Measurements from ENCODE around the gene ZNF652. TPM values are rescaled to one million over a fixed set of nuclear protein-coding genes. Genes with fewer than 3 reads are reported as not detected.

Gene ZNF652
- total RNA-seq, 2 donors from 2014 or later: 24.6 to 25.4 TPM

DNA sequence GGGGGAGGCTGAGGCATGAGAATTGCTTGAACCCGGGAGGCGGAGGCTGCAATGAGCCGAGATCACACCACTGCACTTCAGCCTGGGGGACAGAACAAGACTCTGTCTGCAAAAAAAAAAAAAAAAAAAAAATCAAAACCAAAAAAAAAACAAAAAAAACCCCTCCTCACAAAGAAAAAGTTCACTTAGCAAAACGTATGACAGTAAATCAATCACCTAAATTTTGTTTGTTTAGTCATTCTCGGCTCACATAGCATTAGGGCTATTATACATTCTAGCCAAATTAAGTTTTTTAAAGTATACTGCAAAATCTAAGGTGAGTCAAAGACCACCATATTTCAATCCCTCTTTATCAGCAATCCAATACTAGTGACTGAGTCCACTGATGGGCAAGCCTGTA, 5.7 kb downstream of the ZNF652 start:
- TF ChIP-seq, protein P1, sequence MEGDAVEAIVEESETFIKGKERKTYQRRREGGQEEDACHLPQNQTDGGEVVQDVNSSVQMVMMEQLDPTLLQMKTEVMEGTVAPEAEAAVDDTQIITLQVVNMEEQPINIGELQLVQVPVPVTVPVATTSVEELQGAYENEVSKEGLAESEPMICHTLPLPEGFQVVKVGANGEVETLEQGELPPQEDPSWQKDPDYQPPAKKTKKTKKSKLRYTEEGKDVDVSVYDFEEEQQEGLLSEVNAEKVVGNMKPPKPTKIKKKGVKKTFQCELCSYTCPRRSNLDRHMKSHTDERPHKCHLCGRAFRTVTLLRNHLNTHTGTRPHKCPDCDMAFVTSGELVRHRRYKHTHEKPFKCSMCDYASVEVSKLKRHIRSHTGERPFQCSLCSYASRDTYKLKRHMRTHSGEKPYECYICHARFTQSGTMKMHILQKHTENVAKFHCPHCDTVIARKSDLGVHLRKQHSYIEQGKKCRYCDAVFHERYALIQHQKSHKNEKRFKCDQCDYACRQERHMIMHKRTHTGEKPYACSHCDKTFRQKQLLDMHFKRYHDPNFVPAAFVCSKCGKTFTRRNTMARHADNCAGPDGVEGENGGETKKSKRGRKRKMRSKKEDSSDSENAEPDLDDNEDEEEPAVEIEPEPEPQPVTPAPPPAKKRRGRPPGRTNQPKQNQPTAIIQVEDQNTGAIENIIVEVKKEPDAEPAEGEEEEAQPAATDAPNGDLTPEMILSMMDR (IDR thresholded peaks at IDR 0.05): no peak
- Histone ChIP-seq H3K36me3 (no peaks in the 10 kb centered on the region), H3K27me3 (no peaks in the 10 kb centered on the region), H3K9me3 (no peaks in the 10 kb centered on the region), H3K4me3 (no peak overlapping the region), H3K4me1 (peaks cover 0 to 26% of the 10 kb centered on the region in 2 donors), H3K27ac (no peak overlapping the region)
- no peak for DNase-seq (ENCODE audit: low spot score)

DNA sequence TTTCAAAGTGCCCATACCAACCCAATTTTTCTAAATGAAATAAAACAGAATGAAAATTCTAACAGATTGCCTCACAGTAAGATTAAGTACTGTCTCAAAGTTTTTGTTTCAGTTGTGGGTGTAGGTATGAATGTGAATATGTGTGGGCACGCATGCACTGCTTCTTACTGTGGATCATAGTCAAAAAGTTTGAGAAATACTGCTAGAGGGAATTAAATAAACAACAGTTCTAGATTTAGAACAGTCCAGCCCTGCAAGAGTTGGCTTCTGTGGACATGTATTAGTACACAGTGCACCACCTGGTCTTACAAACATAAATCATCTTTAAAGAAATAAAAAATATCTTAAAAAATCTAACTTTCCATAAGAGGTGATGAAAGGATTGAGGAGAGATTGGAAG, 8.4 kb downstream of the ZNF652 start:
- no peak overlapping the region for H3K27ac ChIP-seq
- H3K27me3 ChIP-seq: no peaks in the 10 kb centered on the region
- no peaks in the 10 kb centered on the region for H3K9me3 ChIP-seq
- no peak for DNase-seq (ENCODE audit: low spot score)
- no peaks in the 10 kb centered on the region for H3K36me3 ChIP-seq
- no peak overlapping the region for H3K4me3 ChIP-seq
- peaks cover 0 to under 1% of the 10 kb centered on the region in 2 donors for H3K4me1 ChIP-seq
- TF ChIP-seq, protein P1 (IDR thresholded peaks at IDR 0.05): no peak

DNA sequence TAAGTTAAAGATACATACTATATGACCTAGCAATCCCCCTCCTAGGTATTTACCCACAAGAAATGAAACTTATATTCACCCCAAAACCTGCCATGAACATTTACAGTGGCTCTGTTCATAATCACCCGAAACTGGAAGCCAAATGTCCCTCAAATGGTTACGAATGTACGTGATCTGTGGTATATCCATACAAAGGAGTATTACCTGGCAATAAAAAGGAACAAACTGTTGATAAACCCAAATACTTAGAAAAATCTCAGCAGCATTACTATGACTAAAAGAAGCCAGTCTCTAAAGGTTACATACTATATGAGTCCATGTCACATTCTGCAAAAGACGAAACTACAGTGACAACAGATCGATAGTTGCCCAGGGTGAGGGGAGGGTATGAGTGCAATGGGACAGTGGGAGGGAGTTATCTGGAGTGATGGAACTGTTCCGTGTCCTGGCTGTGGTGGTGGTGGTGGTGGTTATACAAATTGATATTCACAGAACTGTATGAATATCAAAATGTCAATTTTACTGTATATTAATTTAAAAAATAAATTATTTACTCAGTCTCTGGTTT, 9.4 kb downstream of the ZNF652 start:
- Histone ChIP-seq H3K36me3 (no peaks in the 10 kb centered on the region), H3K27me3 (no peaks in the 10 kb centered on the region), H3K4me3 (no peak overlapping the region), H3K4me1 (no peaks in the 10 kb centered on the region), H3K9me3 (no peaks in the 10 kb centered on the region), H3K27ac (no peak overlapping the region)
- DNase-seq (ENCODE audit: low spot score): no peak
- TF ChIP-seq, protein P1 (IDR thresholded peaks at IDR 0.05): no peak

DNA sequence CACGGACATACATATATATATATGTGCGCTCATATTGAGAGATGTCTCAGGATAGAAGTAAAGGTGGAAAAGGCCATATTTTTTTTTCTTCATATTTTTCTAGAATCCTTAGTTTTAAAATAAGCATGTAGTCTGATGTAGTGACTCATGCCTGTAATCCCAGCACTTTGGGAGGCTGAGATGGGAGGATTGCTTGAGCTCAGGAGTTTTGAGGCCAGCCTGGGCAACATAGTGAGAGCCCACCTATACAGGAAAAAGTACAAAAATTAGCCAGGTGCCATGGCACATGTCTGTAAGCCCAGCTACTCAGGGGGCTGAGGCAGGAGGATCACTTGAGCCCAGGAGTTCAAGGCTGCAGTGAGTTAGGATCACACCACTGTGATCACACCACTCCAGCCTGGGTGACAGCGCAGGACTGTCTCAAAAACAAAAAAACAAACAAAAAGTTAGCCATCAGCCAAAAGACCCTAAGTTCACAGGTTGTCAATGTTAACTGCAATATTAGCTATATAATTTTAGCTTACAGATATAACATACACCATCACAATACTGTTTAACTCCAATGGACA, 10.4 kb downstream of the ZNF652 start:
- H3K4me3 ChIP-seq: no peak overlapping the region
- H3K4me1 ChIP-seq: no peaks in the 10 kb centered on the region
- TF ChIP-seq, protein P1 (IDR thresholded peaks at IDR 0.05): no peak

DNA sequence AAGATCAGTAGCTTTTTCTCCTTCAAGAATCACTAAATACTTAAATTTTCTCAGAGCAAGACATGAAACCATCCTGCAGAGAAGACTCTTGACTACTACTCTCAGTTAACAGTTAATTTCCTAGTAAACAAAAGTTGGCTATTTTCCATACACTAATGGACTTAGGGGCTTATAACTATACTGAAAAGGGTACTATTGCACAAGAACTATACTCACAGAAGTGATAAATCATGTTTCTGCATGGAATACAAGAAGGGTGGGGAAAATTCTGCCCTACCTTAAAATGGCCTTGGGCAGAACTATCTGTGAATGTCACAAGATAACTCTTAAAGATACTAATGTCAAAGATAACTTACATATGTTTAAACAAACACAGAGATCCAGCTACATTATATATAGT, 12.5 kb downstream of the ZNF652 start:
- Histone ChIP-seq H3K9me3 (no peaks in the 10 kb centered on the region), H3K27ac (no peak overlapping the region), H3K4me1 (no peaks in the 10 kb centered on the region), H3K36me3 (no peaks in the 10 kb centered on the region), H3K27me3 (no peaks in the 10 kb centered on the region), H3K4me3 (no peak overlapping the region)
- TF ChIP-seq, protein P1 (IDR thresholded peaks at IDR 0.05): no peak
- DNase-seq (ENCODE audit: low spot score): no peak

More for the DNA sequence above, 10.4 kb downstream of the ZNF652 start:
- Histone ChIP-seq H3K9me3 (no peaks in the 10 kb centered on the region), H3K36me3 (no peaks in the 10 kb centered on the region), H3K27me3 (no peaks in the 10 kb centered on the region), H3K27ac (no peak overlapping the region)
- no peak for DNase-seq (ENCODE audit: low spot score)

DNA sequence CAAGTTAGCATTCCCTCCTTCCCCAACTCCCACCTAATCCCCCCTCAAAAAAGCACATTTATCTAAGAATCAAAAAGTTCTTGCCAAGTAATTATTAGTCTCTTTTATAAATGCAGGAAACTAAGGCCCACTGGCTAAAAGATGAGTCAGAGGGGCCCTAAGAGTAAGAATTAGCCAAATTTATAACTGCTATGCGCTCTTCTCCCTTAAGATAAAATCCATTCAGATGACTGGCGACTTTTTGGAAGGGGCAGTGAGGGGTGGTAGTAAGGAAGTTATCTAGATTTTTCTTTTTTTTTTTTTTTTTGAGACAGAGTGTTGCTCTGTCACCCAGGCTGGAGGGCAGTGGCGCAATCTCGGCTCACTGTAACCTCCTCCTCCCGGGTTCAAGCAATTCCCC, 17.1 kb downstream of the ZNF652 start:
- H3K27ac ChIP-seq: no peak overlapping the region
- H3K27me3 ChIP-seq: no peaks in the 10 kb centered on the region
- H3K4me3 ChIP-seq: no peak overlapping the region
- H3K9me3 ChIP-seq: no peaks in the 10 kb centered on the region
- TF ChIP-seq, protein P1 (IDR thresholded peaks at IDR 0.05): no peak
- peaks cover 0 to 7% of the 10 kb centered on the region in 2 donors for H3K4me1 ChIP-seq
- DNase-seq (ENCODE audit: low spot score): no peak
- H3K36me3 ChIP-seq: no peaks in the 10 kb centered on the region

Data from right atrium auricular region (tissue), 2 donors.